H9 (cell line): Measurements from ENCODE around the gene ARMH1. TPM values are rescaled to one million over a fixed set of nuclear protein-coding genes. Genes with fewer than 3 reads are reported as not detected.

ENCODE experiments used
- DNase-seq: peaks from one replicate; pipeline ENCODE4 v3.0.0-alpha.2; 2017
- H2AFZ ChIP-seq: one replicate; pipeline ENCODE4 v1.6.1; 2013; ENCODE audit warnings: mild to moderate bottlenecking, low read length, control low read depth, moderate library complexity
- H2AK5ac ChIP-seq: 2 replicates; pipeline ENCODE4 v1.6.1; 2013; ENCODE audit warnings: low read length, control low read depth, mixed read lengths; ENCODE audit not compliant: insufficient read length
- H2BK120ac ChIP-seq: one replicate; pipeline ENCODE4 v1.6.1; 2013; ENCODE audit warnings: low read depth, mild to moderate bottlenecking, low read length, control low read depth, inconsistent platforms; ENCODE audit not compliant: poor library complexity, severe bottlenecking
- H2BK12ac ChIP-seq: 2 replicates; pipeline ENCODE4 v1.6.1; 2013; ENCODE audit warnings: low read length, control low read depth, mixed read lengths, low read depth; ENCODE audit not compliant: insufficient read length
- H2BK15ac ChIP-seq: 2 replicates; pipeline ENCODE4 v1.6.1; 2013; ENCODE audit warnings: low read depth, low read length, control low read depth
- H2BK20ac ChIP-seq: one replicate; pipeline ENCODE4 v1.6.1; 2013; ENCODE audit warnings: low read depth, mild to moderate bottlenecking, low read length, control low read depth, inconsistent platforms; ENCODE audit not compliant: poor library complexity, severe bottlenecking
- H2BK5ac ChIP-seq: 2 replicates; pipeline ENCODE4 v1.6.1; 2013; ENCODE audit warnings: low read length, control low read depth, mixed read lengths; ENCODE audit not compliant: insufficient read length
- H3K14ac ChIP-seq: 2 replicates; pipeline ENCODE4 v1.6.1; 2013; ENCODE audit warnings: low read length, control low read depth; ENCODE audit not compliant: insufficient read depth
- H3K18ac ChIP-seq: 2 replicates; pipeline ENCODE4 v1.6.1; 2013; ENCODE audit warnings: low read depth, mild to moderate bottlenecking, mixed read lengths, low read length, control low read depth; ENCODE audit not compliant: insufficient read length
- H3K23ac ChIP-seq: 2 replicates; pipeline ENCODE4 v1.6.1; 2013; ENCODE audit warnings: low read length, control low read depth, mixed read lengths, low read depth; ENCODE audit not compliant: insufficient read length
- H3K23me2 ChIP-seq: 2 replicates; pipeline ENCODE4 v1.6.1; 2013; ENCODE audit warnings: low read depth, mild to moderate bottlenecking, mixed read lengths, low read length, control low read depth; ENCODE audit not compliant: insufficient read length, poor library complexity, severe bottlenecking
- H3K27ac ChIP-seq: 2 replicates; pipeline ENCODE4 v1.5.1; 2013; ENCODE audit warnings: low read length, control low read depth, mixed read lengths, low read depth; ENCODE audit not compliant: insufficient read length
- H3K27me3 ChIP-seq: 2 replicates; pipeline ENCODE4 v1.6.1; 2013; ENCODE audit warnings: low read length, control low read depth, inconsistent platforms; ENCODE audit not compliant: insufficient read depth
- H3K4ac ChIP-seq: 2 replicates; pipeline ENCODE4 v1.6.1; 2013; ENCODE audit warnings: low read depth, mild to moderate bottlenecking, control low read depth, inconsistent platforms, low read length, moderate library complexity
- H3K4me1 ChIP-seq: 2 replicates; pipeline ENCODE4 v1.6.1; 2013; ENCODE audit warnings: low read length, control low read depth, inconsistent platforms; ENCODE audit not compliant: insufficient read depth
- H3K4me2 ChIP-seq: 2 replicates; pipeline ENCODE4 v1.6.1; 2013; ENCODE audit warnings: low read length, control low read depth, mixed read lengths; ENCODE audit not compliant: insufficient read length, insufficient read depth
- H3K56ac ChIP-seq: 2 replicates; pipeline ENCODE4 v1.6.1; 2013; ENCODE audit warnings: low read depth, mild to moderate bottlenecking, mixed read lengths, low read length, control low read depth; ENCODE audit not compliant: insufficient read length
- H3K79me1 ChIP-seq: 2 replicates; pipeline ENCODE4 v1.6.1; 2013; ENCODE audit warnings: low read depth, mild to moderate bottlenecking, moderate library complexity, low read length, control low read depth, inconsistent platforms; ENCODE audit not compliant: insufficient read depth, poor library complexity, severe bottlenecking
- H3K79me2 ChIP-seq: 2 replicates; pipeline ENCODE4 v1.6.1; 2013; ENCODE audit warnings: low read length, control low read depth, inconsistent platforms; ENCODE audit not compliant: insufficient read depth
- H3K9ac ChIP-seq: 2 replicates; pipeline ENCODE4 v1.6.1; 2013; ENCODE audit warnings: low read length, control low read depth, mixed read lengths; ENCODE audit not compliant: insufficient read length; ENCODE audit errors: extremely low read depth
- H3K9me3 ChIP-seq: one replicate; pipeline ENCODE4 v1.6.1; 2013; ENCODE audit warnings: low read depth, low read length, inconsistent platforms; ENCODE audit not compliant: control insufficient read depth
- H3T11ph ChIP-seq: one replicate; pipeline ENCODE4 v1.6.1; 2013; ENCODE audit warnings: mild to moderate bottlenecking, low read length, control low read depth, inconsistent platforms
- H4K20me1 ChIP-seq: one replicate; pipeline ENCODE4 v1.6.1; 2013; ENCODE audit not compliant: control insufficient read depth, insufficient read length, insufficient read depth
- H4K5ac ChIP-seq: 2 replicates; pipeline ENCODE4 v1.6.1; 2013; ENCODE audit warnings: low read depth, mild to moderate bottlenecking, mixed read lengths, low read length, control low read depth; ENCODE audit not compliant: insufficient read length
- H4K8ac ChIP-seq: replicated peaks from 2 replicates; pipeline ENCODE4 v1.6.1; 2013; ENCODE audit warnings: low read length, control low read depth, mixed read lengths, low read depth; ENCODE audit not compliant: insufficient read length
- H4K91ac ChIP-seq: 2 replicates; pipeline ENCODE4 v1.6.1; 2013; ENCODE audit warnings: low read depth, mild to moderate bottlenecking, moderate library complexity, mixed read lengths, low read length, control low read depth; ENCODE audit not compliant: insufficient read length
- H3K27ac Mint-ChIP-seq, 3 experiments: 2 replicates in 2 of 3; 3 replicates in 1 of 3; pipeline ENCODE4 v1.8.0; 2020 to 2021; ENCODE audit warnings: mixed read lengths in 3 of 3, mild to moderate bottlenecking in 1 of 3, moderate library complexity in 1 of 3
- H3K27me3 Mint-ChIP-seq: 2 replicates; pipeline ENCODE4 v1.8.0; 2021; ENCODE audit warnings: low read depth, mild to moderate bottlenecking, moderate library complexity, mixed read lengths
- H3K36me3 Mint-ChIP-seq, 3 experiments: 2 replicates in 2 of 3; 3 replicates in 1 of 3; pipeline ENCODE4 v1.8.0; 2020 to 2021; ENCODE audit warnings: low read depth in 3 of 3, mixed read lengths in 3 of 3; ENCODE audit not compliant: insufficient read depth in 1 of 3
- H3K4me1 Mint-ChIP-seq, 2 experiments: 2 replicates each; pipeline ENCODE4 v1.8.0; 2020; ENCODE audit warnings: mixed read lengths in 2 of 2
- H3K4me3 Mint-ChIP-seq, 2 experiments: 2 replicates in 1 of 2; 3 replicates in 1 of 2; pipeline ENCODE4 v1.8.0; 2020 to 2021; ENCODE audit warnings: mild to moderate bottlenecking in 2 of 2, mixed read lengths in 2 of 2, moderate library complexity in 1 of 2
- H3K9me3 Mint-ChIP-seq, 2 experiments: 2 replicates in 1 of 2; 3 replicates in 1 of 2; pipeline ENCODE4 v1.8.0; 2020; ENCODE audit warnings: mild to moderate bottlenecking in 2 of 2, mixed read lengths in 2 of 2, moderate library complexity in 1 of 2
- CTCF ChIP-seq: fragments of 200-600 bp; sonication (generic); conservative IDR thresholded peaks from 3 replicates; pipeline ENCODE4 v1.8.0; 2021; ENCODE audit warnings: antibody characterized with exemption, mild to moderate bottlenecking
- WGBS: extraction: QIAGEN DNeasy Blood & Tissue Kit; methylation state at CpG from one replicate; pipeline ENCODE4 v1.1.7; 2013; ENCODE audit warnings: missing lambda C conversion rate, low lambda C conversion rate, mixed read lengths; ENCODE audit not compliant: insufficient read length; ENCODE audit errors: extremely low coverage; 5-methylcytosine and 5-hydroxymethylcytosine counted together
- total RNA-seq: library from RNA; stranded (reverse); gene quantifications from 2 replicates; pipeline ENCODE4 v1.2.1, GENCODE V29; 2021

The ARMH1 gene
- total RNA-seq, 1 experiment from 2014 or later, result 1.0 TPM

GRCh38 chr1:44642255-44642654, 32.3 kb upstream of the ARMH1 start:
- Mint-ChIP-seq H3K27ac (no peak overlapping the region), H3K27me3 (no peaks in the 10 kb centered on the region), H3K4me1 (no peaks in the 10 kb centered on the region), H3K36me3 (peaks cover 18 to 83% (median 70%) of the 10 kb centered on the region in 3 experiments), H3K9me3 (no peaks in the 10 kb centered on the region), H3K4me3 (no peak overlapping the region; a peak in 1 of 5 replicates)
- no peaks in the 10 kb centered on the region for H3K9me3 ChIP-seq
- no peak overlapping the region for H3K9ac ChIP-seq
- H4K20me1 ChIP-seq, result no peaks in the 10 kb centered on the region
- H3T11ph ChIP-seq, result no peak overlapping the region
- H3K27me3 ChIP-seq, result no peaks in the 10 kb centered on the region
- H2BK5ac ChIP-seq, result no peak overlapping the region
- H2BK120ac ChIP-seq, result no peak overlapping the region
- TF ChIP-seq CTCF, result no peak
- no peak overlapping the region for H3K56ac ChIP-seq
- H3K79me1 ChIP-seq, result no peaks in the 10 kb centered on the region
- no peak overlapping the region for H3K18ac ChIP-seq
- no peak overlapping the region for H3K14ac ChIP-seq
- H3K23ac ChIP-seq, result no peak overlapping the region
- no peak overlapping the region for H4K8ac ChIP-seq
- no peak overlapping the region for H2AFZ ChIP-seq
- no peak overlapping the region for H2BK20ac ChIP-seq
- no peak for DNase-seq
- H3K4ac ChIP-seq, result no peak overlapping the region
- no peak overlapping the region for H2BK12ac ChIP-seq
- no peak overlapping the region for H4K5ac ChIP-seq
- H4K91ac ChIP-seq, result no peak overlapping the region
- no peaks in the 10 kb centered on the region for H3K4me1 ChIP-seq
- H3K4me2 ChIP-seq, result no peak overlapping the region
- H3K79me2 ChIP-seq, result no peaks in the 10 kb centered on the region
- H3K27ac ChIP-seq, result no peak overlapping the region
- no CpG with 5 or more reads among the region's 2 CpGs for WGBS
- no peak overlapping the region for H2BK15ac ChIP-seq
- no peaks in the 10 kb centered on the region for H3K23me2 ChIP-seq
- H2AK5ac ChIP-seq, result no peak overlapping the region
